GM21360 (cell line): ENCODE data around the gene SMYD1.

Experiments used
- ATAC-seq: cut with Tn5 transposase; IDR thresholded peaks from one replicate; pipeline ENCODE4 v1.9.1; 2021; ENCODE audit warnings: mild to moderate bottlenecking, moderate library complexity; ENCODE audit not compliant: unreplicated experiment

Gene SMYD1

DNA sequence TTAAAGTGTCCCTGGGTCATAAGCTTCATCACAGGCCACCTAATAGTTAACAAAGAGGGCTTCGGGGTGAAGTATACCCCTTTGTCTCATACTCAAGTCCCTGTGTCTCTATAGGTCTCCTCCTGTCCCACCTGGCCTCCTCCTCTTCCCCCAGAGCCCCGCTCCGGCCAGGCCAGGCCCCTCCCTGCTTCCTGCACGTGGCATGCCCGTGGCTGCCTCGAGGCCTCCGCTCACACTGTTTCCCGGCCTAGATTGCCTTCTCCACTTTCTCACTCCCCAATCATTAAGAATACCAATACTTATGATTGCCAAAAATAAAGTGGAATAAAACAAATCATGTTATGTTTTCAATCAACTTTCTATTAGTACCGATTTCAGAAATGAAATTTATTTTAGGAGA, 18.8 kb downstream of the SMYD1 start:
- ATAC-seq: no peak

DNA sequence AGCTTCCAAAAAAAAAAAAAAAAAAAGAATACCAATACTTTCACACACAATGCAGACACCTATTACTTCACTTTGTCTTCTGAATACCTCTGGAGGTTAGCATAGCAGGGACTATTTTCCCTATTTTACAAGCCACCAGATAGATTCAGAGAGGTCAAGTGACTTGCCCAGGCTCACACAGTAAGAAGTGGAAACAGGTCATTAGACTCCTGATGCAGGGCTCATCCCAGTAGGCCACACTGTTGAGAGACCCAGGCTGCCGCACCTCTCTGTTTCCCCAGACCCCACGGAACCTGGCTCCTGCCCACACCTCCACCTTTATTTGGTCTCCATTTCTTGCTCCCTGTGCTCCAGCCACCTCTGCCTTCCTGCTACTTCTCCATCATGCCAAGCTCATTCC, 19.4 kb downstream of the SMYD1 start:
- ATAC-seq: no peak

DNA sequence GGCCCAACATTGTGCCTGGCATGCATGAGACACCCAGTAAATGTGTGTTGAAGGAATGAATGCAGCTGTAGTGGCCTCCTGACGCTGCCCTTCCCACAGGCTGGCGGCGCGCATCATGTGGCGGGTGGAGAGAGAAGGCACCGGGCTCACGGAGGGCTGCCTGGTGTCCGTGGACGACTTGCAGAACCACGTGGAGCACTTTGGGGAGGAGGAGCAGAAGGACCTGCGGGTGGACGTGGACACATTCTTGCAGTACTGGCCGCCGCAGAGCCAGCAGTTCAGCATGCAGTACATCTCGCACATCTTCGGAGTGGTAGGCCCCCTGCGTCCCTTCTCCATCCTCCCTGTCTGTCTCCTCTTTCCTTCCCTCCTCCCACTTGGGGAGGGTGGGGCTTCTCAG, 20.1 kb downstream of the SMYD1 start:
- ATAC-seq: no peak

DNA sequence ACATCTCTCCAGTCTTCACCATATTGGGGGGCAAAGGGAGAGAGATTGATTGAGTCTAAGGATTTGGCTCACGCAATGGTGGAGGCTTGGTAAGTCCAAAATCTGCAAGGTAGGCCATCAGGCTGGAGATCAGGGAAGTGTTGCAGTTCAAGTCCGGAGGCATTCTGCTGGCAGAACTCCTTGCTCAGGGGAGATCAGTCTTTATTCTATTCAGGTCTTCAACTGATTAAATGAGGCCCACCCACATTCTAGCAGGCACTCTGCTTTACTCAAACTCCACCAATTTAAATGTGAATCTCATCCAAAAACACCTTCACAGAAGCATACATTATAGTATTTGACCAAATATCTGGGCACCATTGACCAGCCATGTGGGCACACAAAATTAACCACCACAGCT, 21.4 kb downstream of the SMYD1 start:
- ATAC-seq: no peak

DNA sequence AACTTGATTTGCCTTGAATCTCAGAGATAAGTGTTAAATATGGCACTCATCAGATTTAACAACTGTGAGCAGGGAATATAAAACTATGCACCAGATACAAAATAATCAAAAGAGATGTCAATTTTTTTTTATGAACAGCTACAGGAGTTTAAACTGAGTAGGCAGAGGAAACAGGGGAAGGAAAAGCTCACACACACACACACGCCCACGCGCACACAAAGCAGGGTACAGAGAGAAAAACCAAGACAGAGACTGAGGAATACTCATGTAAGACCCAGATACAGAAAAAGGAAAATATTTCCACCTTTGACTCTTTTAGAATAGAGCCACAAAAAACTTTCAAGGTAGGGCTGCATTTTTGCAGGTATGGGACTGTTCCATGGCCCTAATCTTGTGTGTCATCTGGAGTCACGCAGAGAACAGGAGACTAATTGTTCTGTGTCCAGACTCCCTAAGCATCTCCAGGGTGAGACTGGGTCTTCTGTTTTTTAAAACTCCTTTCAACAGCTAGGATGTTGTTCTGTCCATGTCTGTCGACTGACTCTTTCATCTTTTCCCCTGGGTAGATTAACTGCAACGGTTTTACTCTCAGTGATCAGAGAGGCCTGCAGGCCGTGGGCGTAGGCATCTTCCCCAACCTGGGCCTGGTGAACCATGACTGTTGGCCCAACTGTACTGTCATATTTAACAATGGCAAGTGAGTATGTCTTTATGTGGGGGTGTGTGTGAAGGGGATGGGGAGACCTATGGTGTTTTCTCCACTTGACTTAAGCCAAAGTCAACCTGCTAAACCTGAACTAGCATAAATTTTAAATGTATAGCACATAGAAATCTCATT, 23.0 kb downstream of the SMYD1 start:
- no peak for ATAC-seq

DNA sequence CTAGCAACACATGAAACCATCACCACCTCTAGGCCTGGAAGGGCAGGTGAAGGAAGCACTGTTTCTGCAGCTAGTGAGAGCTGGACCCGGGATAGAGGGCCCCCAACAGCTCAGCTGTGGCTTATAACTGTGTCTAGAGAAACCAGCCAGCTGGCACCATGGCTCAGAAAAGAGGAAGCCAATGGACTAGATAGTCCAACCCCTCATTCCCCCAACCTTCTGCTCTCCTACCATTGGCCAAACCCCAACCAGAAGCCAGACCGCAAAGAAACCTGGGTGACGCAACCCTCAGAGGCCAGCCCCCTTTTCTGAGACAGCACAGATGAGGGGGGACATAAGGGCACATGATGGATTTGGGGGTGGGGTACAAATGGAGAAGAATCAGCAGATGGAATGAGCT, 24.3 kb downstream of the SMYD1 start:
- ATAC-seq: no peak

DNA sequence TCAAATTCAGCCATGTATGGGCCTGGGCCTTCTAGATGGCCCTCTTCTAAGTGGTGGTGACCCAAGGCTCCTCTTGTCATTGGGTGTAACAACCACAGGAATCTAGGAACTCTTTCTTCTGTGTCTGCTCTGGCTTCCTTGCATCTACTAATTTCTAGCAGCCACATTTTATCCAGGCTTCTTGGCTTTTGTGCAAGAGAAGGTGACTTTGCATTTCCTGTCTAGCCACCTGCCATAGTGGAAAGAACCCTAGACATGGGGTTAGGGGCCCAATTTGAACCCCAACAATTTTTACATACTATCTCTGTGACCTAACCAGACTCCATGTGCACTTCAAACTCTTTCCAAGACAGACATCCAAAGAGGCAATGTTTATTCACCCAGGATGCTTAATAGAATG, 25.1 kb downstream of the SMYD1 start:
- no peak for ATAC-seq

DNA sequence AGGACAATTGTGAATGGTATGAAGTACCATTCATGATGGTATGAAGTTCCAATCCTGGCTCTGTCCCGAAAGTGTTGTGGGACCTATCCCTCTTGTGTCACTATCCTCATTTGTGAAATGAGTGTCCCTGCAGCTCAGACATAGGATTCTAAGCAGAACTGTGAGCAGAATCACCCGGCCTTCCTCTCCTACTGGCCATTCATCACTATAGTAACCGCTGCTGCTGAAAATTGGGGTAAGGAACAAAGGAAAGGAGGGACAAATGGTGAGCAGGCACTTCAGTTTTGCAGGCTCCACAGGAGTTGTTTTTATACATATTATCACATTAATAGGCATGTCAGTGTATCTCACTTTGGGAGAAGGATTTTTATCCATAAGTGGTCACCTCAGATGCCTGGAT, 27.4 kb downstream of the SMYD1 start:
- ATAC-seq: no peak

DNA sequence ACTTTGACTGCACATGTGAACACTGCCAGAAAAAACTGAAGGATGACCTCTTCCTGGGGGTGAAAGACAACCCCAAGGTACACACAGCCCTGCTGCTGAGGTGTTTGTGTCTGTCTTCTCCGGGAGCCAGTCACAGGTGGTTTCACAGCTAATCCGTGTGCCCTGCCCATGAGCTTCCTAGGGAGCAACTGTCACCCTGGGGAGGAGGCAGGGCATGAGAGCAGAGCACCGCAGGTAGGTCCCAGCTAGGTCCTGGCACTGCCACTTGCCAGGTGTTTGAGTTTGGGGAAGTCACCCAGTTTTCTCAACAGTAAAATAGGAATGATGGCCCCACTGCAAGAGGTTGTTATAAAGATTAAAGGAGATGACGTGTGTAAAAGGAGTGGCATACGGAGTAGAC, 29.1 kb downstream of the SMYD1 start:
- ATAC-seq: no peak

DNA sequence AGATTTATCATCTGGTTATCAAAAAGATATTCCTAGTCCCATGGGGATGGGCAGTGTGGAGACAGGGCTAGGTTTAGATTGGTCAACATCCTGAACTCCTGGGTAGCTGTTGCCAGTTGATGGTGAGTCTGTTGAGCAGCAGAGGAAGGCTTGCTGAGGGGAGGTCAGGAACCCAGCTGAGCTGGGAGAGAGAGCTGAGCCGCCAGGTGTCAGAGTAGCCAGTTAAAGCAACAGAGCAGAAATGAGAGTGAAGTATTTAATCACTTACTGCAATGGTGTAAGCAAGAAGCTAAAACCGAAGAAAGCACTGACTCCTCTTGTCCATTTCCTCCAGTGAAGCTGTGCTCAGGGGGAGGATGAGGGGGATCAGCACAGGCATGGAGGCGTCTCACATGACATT, 29.6 kb downstream of the SMYD1 start:
- no peak for ATAC-seq

DNA sequence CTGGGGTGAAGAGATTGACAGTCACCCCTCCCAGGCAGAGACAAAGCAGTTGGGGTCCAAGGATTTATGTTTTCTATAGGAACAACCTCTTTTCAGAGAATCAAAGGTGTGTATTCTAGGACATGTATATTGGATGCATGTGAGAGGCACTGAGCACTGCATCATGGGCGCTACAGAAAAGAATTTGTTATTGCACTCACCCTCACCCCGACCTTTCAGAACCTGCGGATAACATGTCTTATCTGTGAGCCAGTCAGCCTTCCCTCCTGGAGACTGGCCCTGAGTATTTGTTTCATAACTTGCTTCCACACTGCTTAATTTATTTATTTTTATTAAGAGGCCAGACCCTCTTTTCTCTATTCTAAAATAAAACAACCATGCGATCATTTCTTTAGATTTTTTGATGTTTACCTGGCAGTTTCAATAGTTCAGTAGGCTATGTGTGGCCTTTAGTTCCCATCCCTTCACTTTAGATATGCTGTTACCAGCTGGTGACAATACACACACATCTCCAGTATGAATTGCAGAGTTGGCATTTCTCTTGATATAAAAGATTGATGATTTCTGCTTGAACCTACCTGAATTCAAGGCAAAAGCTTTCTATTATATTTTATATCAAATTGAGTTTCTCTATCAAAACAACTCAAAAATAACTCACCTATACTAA, 30.4 kb downstream of the SMYD1 start:
- ATAC-seq: no peak

DNA sequence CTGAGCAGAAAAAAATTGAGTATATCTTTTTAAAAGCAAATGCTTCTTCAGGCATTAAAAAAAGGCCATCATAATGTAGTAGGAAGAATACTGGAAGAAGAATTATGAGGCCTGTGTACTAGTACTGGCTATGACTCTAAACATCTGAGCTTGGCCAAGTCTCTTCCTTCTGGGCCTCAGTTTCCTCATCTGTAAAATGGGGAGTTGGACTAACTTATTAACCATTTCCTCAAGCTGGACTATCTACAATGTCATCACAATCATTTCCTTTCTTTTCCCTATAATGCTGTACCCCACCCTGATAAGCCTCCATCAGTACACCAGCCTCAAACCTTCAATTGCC, 30.9 kb downstream of the SMYD1 start:
- no peak for ATAC-seq

DNA sequence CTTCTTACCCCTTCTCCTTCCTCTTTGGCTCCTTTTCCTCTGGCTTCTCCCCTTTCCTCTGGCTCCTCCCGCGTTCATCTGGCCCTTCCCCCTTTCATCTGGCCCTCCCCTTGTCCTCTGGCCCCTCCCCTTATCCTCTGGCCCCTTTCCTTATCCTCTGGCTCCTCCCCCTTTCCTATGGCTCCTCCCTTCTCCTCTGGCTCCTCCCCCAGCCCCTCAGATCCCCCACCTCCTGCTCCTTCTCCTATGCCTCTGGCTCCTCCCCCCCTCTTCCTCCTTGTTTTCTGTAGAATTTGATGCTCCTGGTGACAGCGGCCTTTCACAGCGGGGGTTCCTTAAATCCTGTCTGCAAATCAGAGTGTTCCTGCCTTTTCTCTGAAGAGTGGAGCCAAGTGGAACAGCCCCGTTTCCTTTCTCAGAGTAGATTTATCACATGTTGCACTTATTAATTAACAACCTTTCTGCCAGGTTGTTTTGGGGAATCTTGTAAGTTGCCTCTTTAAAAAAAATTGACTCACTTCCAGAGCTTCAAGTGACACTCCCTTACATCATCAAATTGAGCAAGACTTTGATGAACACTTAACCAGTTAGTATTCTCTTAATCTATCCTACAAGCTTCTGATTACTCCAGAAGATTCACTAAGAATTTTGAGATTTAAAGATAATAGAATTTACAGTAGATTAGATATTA, 32.3 kb downstream of the SMYD1 start:
- ATAC-seq: no peak

DNA sequence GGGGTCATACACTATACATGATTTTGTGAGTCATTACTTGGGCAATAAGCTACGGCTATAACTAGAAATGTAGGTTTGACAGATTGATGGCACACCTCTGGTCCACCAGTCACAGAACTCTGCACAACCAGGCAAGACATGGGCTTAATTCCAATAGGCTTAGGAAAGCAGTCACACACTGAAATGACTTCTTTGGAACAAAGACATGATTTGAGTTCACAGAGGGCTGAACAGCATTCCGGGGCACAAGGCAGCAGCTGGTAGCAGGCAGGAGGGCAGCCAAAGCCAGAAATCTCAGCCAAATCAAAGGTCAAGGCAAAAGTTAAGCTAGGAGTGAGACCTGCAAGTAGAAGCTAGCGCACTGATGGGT, 32.8 kb downstream of the SMYD1 start:
- no peak for ATAC-seq

DNA sequence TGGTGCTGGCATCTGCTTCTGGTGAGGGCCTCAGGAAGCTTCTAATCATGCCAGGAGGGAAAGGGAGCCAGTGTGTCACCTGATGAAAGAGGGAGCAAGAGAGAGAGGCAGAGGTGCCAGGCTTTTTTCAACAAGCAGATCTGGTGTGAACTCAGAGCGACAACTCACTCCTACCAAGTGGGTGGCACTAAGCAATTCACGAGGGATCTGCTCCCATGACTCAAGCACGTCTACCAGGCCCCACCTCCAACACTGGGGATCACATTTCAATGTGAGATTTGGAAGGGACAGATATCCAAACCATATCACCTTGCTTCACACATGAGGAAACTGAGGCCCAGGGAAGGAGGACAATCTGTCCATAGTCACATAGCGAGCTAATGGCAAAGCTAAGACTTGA, 41.2 kb downstream of the SMYD1 start:
- no peak for ATAC-seq

DNA sequence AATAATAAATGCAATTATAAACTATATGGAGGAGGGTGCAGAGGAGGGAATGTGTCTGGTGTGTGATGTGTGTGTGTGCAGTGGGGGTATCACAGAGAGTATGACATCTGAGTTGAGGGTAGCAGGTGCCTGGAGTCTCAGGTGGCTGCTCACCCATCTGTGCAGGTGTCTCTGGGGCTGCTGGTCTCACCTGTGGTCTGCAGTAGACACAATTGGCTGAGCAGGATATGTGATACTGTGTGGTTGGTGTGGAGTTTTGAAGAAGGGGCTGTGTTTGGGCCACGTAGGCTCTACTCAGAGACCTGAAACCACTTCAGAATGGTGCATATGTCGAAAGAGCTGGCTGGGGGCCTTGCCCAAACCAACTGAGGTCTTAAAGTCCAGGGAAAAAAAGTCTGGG, 43.2 kb downstream of the SMYD1 start:
- no peak for ATAC-seq

DNA sequence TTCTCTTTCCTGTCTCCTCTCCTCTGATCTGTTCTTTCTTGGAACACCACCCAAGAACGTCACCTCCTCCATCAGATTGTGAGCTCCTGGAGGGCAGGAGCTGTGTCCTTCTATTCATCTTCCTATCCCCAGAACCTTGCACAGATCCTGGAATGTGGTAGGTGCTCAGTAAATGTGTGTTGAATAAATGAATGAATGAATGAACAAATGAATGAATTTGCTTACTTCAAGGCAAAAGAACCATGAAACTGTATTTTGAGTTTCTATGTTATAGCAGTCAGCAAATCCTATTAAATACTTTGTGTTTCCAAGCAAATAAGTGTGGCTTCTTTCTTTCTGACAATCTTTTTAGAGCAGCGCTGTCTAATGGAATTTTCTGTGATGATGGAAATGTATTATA, 45.4 kb downstream of the SMYD1 start:
- no peak for ATAC-seq

DNA sequence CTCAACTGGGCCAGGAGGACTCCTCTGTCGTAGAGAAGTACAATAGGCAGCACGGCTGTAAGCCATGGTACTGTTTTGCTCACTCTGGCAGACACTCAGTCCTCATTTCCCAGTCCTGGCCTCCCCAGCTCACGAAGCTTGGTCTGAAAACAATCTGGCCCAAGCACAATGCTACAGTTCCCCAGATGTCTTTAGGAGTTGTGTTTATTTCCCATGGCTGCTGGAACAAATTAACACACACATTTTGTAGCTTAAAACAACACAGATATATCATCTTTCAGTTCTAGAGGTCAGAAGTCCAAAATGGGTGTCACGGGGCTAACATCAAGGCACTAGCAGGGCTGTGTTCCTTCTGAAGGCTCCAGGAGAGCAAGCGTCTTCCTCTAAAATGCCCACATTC, 47.3 kb downstream of the SMYD1 start:
- no peak for ATAC-seq

DNA sequence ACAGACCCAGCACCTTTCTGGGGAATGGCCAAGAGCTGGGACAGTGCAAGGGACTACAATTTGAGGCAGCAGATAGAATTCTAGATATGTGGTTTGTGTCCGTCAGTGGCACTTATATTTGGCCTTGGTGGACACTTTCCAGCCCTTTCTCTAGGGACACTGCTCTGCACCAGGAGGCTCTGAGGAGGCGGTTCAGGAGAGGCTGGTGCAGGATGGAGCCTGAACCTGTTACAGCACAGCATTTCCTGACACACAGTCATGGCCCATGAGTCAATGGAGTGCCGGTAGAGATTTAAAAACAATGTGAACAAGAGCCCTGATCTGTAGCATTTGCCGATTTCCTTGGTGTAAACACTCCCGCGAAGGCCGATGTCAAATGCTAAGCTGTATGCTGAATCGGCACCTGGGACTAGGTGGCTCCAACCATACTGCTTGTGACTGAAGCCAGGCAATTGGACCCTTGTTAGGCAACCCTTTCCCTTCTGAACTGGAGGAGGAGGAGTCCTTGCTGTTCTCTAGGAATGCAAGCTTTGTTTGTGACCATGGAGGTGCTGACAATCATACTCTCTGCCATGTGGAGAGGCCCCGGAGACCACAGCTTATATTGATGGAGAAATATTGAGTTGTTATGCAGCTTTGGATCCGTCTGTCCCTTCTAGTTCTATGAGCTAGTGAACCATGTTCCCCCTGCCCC, 48.3 kb downstream of the SMYD1 start:
- no peak for ATAC-seq

DNA sequence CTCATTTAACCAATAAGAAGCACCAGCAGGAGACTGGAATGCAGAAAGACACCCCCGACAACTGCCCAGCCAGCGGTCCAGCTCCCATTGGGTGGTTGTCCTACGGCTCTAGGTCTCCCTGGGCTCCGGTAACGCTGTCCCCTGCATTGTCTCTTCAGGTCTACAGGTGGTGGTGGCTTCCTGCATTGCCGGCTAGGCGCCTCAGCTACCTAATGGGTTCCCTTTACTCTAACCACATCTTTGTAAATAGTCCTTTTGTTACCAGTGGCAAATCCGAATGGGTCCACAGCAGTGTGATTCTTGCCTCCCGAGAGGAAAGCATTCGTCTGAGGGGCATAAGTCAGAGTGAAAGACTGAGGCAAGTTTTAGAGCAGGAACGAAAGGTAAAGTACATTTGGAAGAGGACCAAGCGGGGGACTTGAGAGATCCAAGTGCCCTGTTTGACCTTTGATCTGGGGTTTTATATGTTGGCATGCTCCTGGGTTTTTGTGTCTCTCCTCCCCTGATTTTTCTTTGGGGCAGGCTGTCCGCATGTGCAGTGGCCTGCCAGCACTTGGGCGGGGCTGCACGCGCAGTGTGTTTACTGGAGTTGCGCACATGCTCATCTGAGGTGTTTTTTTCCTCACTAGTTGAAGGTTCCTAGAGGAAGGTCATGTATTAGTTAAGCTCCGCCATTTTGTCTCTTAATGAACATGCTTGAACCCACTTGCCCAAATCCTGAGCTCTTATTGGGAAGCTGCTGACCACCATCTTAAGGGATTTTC, 49.2 kb downstream of the SMYD1 start:
- no peak for ATAC-seq

DNA sequence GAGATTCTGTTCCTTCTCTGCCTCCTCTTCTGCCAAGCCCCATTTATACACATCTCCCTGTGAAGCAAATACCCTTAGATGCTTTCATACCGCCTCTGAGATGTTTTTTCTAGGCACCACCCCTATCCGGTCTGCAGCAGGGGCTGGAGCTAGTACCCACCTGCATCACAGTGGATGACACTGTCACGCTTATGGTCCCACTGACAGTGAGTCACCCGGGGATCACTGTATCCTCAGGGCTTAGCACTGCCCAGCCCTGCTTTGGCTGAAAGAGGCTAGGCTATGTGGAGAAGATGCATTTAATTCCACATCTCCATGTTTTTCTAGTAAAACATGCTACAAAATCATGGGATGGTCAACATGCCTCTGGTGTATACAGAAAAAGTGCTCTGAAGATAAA, 50.3 kb downstream of the SMYD1 start:
- no peak for ATAC-seq
